Cardiac fibroblast (primary cell): Measurements from ENCODE around the gene USP49.

Experiments used
- DNase-seq, 2 donors: peaks; one replicate each; pipeline versions ENCODE4 v3.0.0 to v3.0.0-alpha.2; 2010; ENCODE audit warnings: low read depth in 2 of 2
- H3K4me3 ChIP-seq, 2 donors: replicated peaks in 1 of 2; 1 replicate in 1 of 2; 2 replicates in 1 of 2; pipeline ENCODE4 v1.5.1; 2011; ENCODE audit warnings: low read depth in 2 of 2, low read length in 2 of 2, mild to moderate bottlenecking in 2 of 2, moderate library complexity in 1 of 2
- CTCF ChIP-seq: IDR thresholded peaks from one replicate; pipeline ENCODE4 v1.5.1; 2011; ENCODE audit warnings: low read depth, mild to moderate bottlenecking, low read length, inconsistent platforms

Gene USP49

GRCh38 chr6:41757931-41758640, 137.1 kb downstream of the USP49 start:
- DNase-seq = no peak
- H3K4me3 ChIP-seq = no peak overlapping the region
- no peak for TF ChIP-seq CTCF

GRCh38 chr6:41757271-41757670, 137.9 kb downstream of the USP49 start:
- DNase-seq = no peak
- TF ChIP-seq CTCF = no peak
- H3K4me3 ChIP-seq = no peak overlapping the region

- no peak for TF ChIP-seq CTCF
- no peak for DNase-seq
- no peak overlapping the region for H3K4me3 ChIP-seq
Measured at GRCh38 chr6:41756354-41756753, 138.8 kb downstream of the USP49 start.

GRCh38 chr6:41755895-41756294, 139.3 kb downstream of the USP49 start:
- H3K4me3 ChIP-seq = no peak overlapping the region
- TF ChIP-seq CTCF = no peak
- DNase-seq = no peak

- no peak for TF ChIP-seq CTCF
Measured at GRCh38 chr6:41750374-41750773, 144.8 kb downstream of the USP49 start.

GRCh38 chr6:41748542-41748941, 146.6 kb downstream of the USP49 start:
- no peak for DNase-seq
- no peak for TF ChIP-seq CTCF
- H3K4me3 ChIP-seq = no peak overlapping the region

More at GRCh38 chr6:41750374-41750773, 144.8 kb downstream of the USP49 start:
- H3K4me3 ChIP-seq = no peak overlapping the region
- DNase-seq = no peak

- no peak for DNase-seq
- TF ChIP-seq CTCF = no peak
- H3K4me3 ChIP-seq = no peak overlapping the region
Measured at GRCh38 chr6:41748102-41748477, 147.1 kb downstream of the USP49 start.
